Measurements from ENCODE around the gene ATG14. TPM values are rescaled to one million over a fixed set of nuclear protein-coding genes. Genes with fewer than 3 reads are reported as not detected.
A peak's percentile ranks its signal among the peaks of the same experiment; 100 is the strongest.

The ATG14 gene
- total RNA-seq, 2 experiments from 2014 or later = 19.9 to 20.5 TPM

- Histone ChIP-seq H3K4me3 (ENCODE audit: low read length) (no peak overlapping the region), H3K9me3 (ENCODE audit: control insufficient read depth in 1 of 2, insufficient read depth in 1 of 2, low read length in 2 of 2) (no peaks in the 10 kb centered on the region), H3K27me3 (ENCODE audit: control insufficient read depth in 1 of 2, insufficient read depth in 2 of 2, low read length in 2 of 2) (no peaks in the 10 kb centered on the region), H3K36me3 (ENCODE audit: insufficient read depth, low read length) (no peaks in the 10 kb centered on the region), H3K27ac (ENCODE audit: low read depth in 1 of 2, low read length in 2 of 2) (no peak overlapping the region), H3K4me1 (ENCODE audit: insufficient read depth, low read length) (no peaks in the 10 kb centered on the region)
- POLR2A ChIA-PET = no interaction called here
- Mint-ChIP-seq H3K27me3 (no peaks in the 10 kb centered on the region), H3K36me3 (ENCODE audit: low read depth) (no peaks in the 10 kb centered on the region), H3K4me3 (no peak overlapping the region), H3K27ac (no peak overlapping the region), H3K9me3 (no peaks in the 10 kb centered on the region), H3K4me1 (ENCODE audit: low read depth) (no peaks in the 10 kb centered on the region)
- ATAC-seq (ENCODE audit: poor library complexity) (no peak), DNase-seq (peak; percentile 12 to 80 (median 36))
- CTCF ChIA-PET = interaction anchor here (0.5 to 1.6 kb wide), 14 partner anchors 8 to 1028 kb away, joined by 3 to 8 read pairs (median 3); no protein-coding TSS in a partner anchor
- intact Hi-C loops (cut with DNase I, micrococcal nuclease) = loop anchor here (2.0 to 10.0 kb wide), 3 partner anchors 209 to 1029 kb away; no protein-coding TSS in a partner anchor
- TF ChIP-seq CTCF (IDR thresholded peaks at IDR 0.05) = peak; percentile 68
These were observed 34.6 kb upstream of the ATG14 start for GRCh38 chr14:55446127-55446736.

GRCh38 chr14:55441286-55441685, 29.7 kb upstream of the ATG14 start:
- Histone ChIP-seq H3K36me3 (ENCODE audit: insufficient read depth, low read length) (no peaks in the 10 kb centered on the region), H3K9me3 (ENCODE audit: control insufficient read depth in 1 of 2, insufficient read depth in 1 of 2, low read length in 2 of 2) (peaks cover 0 to 9% of the 10 kb centered on the region in 2 experiments), H3K27ac (ENCODE audit: low read depth in 1 of 2, low read length in 2 of 2) (no peak overlapping the region), H3K4me3 (ENCODE audit: low read length) (no peak overlapping the region), H3K4me1 (ENCODE audit: insufficient read depth, low read length) (peaks cover 2% of the 10 kb centered on the region), H3K27me3 (ENCODE audit: control insufficient read depth in 1 of 2, insufficient read depth in 2 of 2, low read length in 2 of 2) (peaks cover 0 to 2% of the 10 kb centered on the region in 2 experiments)
- TF ChIP-seq CTCF (IDR thresholded peaks at IDR 0.05) = no peak
- no peaks in the 10 kb centered on the region for H3K9me3 Mint-ChIP-seq
- H3K4me3 Mint-ChIP-seq = no peak overlapping the region
- intact Hi-C loops (cut with DNase I, micrococcal nuclease) = loop anchor here in 1 of 2 experiments (10.0 kb wide), 1 partner anchor 214 kb away; no protein-coding TSS in a partner anchor
- no peaks in the 10 kb centered on the region for H3K27me3 Mint-ChIP-seq
- no peaks in the 10 kb centered on the region for H3K36me3 Mint-ChIP-seq (ENCODE audit: low read depth)
- DNase-seq (no peak), ATAC-seq (ENCODE audit: poor library complexity) (no peak)
- ChIA-PET POLR2A (no interaction called here), CTCF (no interaction called here)
- H3K4me1 Mint-ChIP-seq (ENCODE audit: low read depth) = peaks cover 2% of the 10 kb centered on the region
- H3K27ac Mint-ChIP-seq = no peak overlapping the region

- Histone ChIP-seq H3K4me1 (ENCODE audit: insufficient read depth, low read length) (peaks cover 3% of the 10 kb centered on the region), H3K27me3 (ENCODE audit: control insufficient read depth in 1 of 2, insufficient read depth in 2 of 2, low read length in 2 of 2) (peaks cover 0 to 2% of the 10 kb centered on the region in 2 experiments), H3K27ac (ENCODE audit: low read depth in 1 of 2, low read length in 2 of 2) (no peak within 1 kb of the TSS), H3K9me3 (ENCODE audit: control insufficient read depth in 1 of 2, insufficient read depth in 1 of 2, low read length in 2 of 2) (peaks cover 0 to 9% of the 10 kb centered on the region in 2 experiments), H3K36me3 (ENCODE audit: insufficient read depth, low read length) (no peaks in the 10 kb centered on the region), H3K4me3 (ENCODE audit: low read length) (no peak within 1 kb of the TSS)
- Mint-ChIP-seq H3K36me3 (ENCODE audit: low read depth) (no peaks in the 10 kb centered on the region), H3K4me3 (no peak within 1 kb of the TSS), H3K27me3 (no peaks in the 10 kb centered on the region), H3K4me1 (ENCODE audit: low read depth) (peaks cover 6% of the 10 kb centered on the region), H3K27ac (no peak within 1 kb of the TSS), H3K9me3 (no peaks in the 10 kb centered on the region)
- intact Hi-C loops (cut with DNase I, micrococcal nuclease) = loop anchor here in 1 of 2 experiments (10.0 kb wide), 1 partner anchor 214 kb away; no protein-coding TSS in a partner anchor
- ChIA-PET POLR2A (no interaction called here), CTCF (no interaction called here)
- ATAC-seq (ENCODE audit: poor library complexity) (no peak), DNase-seq (peak in 1 of 14 experiments; percentile 15)
- no peak for TF ChIP-seq CTCF (IDR thresholded peaks at IDR 0.05)
These were observed 28.8 kb upstream of the ATG14 start, which contains the start of gene TBPL2 for GRCh38 chr14:55440385-55440784. TBPL2 (minus strand) TSS chr14:55440616; CDS start chr14:55440449, 167 bp downstream.
